Stimulated activated CD8-positive, alpha-beta memory T cell treated with anti-CD3 and anti-CD28 coated beads, Interleukin-15, amount 100 ng/mL, for 1 hour (primary cell): ENCODE results near the gene CCL3.
"Not testable (repeated sequence)": the region's sequence is repeated elsewhere in the genome, so short reads cannot be mapped to it uniquely, and the experiment has no call there.

Experiments
- DNase-seq: peaks from one replicate; pipeline ENCODE4 v3.0.0-alpha.2; 2020; ENCODE audit warnings: low read depth

The CCL3 gene

DNA sequence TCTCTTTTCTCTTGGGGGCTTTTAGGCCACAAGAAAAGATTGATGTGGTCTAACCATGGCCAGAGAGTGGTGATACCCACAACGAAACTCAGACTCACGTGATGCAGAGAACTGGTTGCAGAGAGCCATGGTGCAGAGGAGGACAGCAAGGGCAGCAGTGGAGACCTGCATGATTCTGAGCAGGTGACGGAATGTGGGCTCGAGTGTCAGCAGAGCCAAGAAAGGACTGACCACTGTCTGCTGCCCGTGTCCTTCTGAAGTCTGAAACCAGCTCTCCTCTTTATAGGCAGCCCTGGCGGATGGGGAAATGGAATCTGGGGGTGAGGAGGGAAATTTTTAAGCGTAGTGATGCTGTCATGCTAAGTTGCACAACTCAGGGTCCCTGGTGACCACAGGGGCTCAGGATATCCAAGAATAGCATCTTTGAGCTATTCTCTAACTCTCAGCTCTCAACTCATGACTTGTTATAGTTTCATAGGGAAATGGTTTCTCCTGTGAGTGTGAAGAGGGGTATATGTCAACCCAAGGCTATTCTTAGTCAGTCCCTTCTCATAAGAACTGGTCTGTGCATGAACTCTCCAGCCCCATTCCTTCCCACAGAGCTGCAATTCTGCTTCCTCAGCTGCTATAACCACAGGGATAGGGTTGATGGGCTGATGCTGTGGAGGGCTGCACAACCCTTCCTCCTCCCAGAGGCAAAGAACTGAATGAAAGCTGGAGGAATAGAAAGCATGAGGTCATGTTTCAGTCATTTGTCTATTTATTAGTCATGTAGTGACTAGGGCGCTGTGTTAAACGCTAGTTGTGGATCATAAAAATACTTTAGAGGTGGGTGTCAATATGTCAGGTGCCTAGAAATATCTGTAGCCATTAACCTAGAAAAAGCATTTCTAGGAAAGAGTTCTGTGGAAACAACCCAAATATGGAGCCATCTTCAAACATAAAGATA, at the start of gene CCL3:
CCL3 (minus strand) TSS at position 256 of the 949 bp plus-strand sequence; CDS start at position 171, 85 bp downstream.
- no peak for DNase-seq

DNA sequence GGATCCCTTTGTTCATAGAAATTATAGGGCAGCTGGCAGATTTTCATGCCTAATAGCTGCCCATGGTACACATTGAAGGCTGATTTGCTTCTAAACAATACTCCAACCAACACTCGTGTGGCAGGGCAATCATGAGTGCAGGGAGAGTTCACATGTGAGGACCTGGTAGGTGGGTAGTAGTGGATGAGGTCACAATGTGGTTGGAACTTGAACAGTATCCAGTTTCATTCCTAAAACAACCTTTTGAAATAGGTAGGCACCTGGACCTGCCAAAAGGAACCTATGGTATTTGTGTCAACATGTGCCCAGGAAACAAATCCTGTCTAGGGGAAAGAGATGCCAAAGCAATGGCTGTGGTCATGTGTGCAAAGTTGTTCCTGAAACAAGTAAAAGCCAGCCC, 46.5 kb upstream of the CCL3 start:
- no peak for DNase-seq

GRCh38 chr17:36136036-36136435, 46.1 kb upstream of the CCL3 start:
- DNase-seq: no peak

DNA sequence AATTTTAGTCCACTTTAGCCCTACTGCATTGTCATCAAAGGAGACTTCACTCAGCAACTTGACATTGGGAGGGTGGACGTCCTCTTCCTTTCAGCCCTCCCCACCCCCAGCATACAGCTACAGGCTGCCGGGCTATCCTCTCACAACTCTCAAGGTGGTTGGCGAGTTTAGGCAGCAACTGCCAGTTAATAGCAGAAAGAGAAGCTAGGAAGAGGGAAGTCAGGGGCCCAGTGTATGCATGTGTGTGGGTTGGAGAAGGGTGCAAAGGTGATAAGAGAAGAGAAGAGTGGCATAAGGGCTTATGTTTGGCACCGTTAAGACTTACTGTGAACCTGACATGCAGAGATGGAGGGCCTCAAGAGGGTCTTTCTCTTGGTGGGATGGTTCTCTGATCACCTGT, 45.5 kb upstream of the CCL3 start:
- no peak for DNase-seq

DNA sequence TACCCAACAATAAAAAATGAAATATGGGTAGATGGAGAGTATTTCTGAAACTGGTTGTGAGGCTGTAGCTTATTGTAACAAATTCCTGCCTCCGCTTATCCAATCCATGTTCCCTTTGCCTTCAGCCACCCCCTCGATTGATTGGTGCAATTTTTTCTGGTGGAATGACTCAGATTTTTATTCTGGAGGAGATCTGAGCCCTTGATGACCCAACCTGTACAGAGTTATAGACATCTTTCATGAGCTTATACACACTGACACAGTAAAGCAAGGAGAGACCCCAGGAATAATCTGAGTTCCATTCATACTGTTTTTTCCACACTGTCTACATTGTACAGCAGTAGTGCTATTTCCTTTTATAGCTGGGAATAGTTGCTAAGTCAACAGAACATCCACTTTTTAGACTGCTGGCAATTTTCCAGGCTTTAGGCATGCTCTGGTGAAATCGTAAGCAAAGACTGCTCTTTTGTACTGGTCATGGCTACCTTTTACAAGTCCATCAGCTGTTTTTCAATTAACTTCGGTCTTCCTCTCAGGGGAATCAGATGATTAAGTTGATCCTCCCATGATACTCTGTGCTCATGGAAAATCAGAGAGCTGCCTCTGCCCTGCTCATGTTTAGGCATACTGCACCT, 43.8 kb upstream of the CCL3 start:
- no peak for DNase-seq

- no peak for DNase-seq
Observed at GRCh38 chr17:36132421-36132831, 42.5 kb upstream of the CCL3 start.

- no peak for DNase-seq
Observed at GRCh38 chr17:36131931-36132330, 42.0 kb upstream of the CCL3 start.

DNA sequence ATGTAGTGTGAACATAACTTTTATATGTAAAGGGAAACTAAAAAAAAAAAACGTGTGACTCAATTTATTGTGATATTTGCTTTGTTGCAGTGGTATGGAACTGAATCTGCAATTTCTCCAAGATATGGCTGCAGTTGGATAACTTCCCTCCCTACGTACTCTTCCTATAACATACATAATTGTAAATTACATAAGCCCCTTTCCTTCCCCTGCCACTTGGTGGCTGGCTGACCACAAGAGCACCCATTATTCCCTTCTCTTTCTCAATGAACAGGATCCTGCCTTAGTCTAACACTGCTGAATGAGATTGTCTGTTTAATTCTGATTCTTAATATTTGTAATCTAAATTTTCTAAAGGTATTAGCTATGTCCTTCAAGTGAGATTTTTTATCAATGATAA, 41.5 kb upstream of the CCL3 start:
- DNase-seq: no peak

DNA sequence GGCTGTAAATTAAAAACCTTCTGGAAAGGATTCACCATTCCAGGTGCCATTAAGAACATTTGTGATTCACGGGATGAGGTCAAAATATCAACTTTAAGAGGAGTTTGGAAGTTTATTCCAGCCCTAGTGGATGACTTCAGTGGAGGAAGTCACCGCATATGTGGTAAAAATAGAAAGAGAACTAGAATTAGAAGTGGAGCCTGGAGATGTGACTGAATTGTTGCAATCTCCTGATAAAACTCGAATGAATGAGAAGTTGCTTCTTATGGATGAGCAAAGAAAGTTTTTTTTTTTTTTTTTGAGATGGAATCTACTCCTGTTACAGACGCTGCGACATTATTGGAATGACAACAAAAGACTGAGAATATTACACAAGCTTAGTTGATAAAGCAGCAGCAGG, 40.4 kb upstream of the CCL3 start:
- no peak for DNase-seq

- DNase-seq: no peak
Observed at GRCh38 chr17:36129616-36130015, 39.7 kb upstream of the CCL3 start.

- DNase-seq: no peak
Observed at GRCh38 chr17:36128411-36128978, 38.6 kb upstream of the CCL3 start.

- DNase-seq: no peak
Observed at GRCh38 chr17:36127911-36128310, 38.0 kb upstream of the CCL3 start.

DNA sequence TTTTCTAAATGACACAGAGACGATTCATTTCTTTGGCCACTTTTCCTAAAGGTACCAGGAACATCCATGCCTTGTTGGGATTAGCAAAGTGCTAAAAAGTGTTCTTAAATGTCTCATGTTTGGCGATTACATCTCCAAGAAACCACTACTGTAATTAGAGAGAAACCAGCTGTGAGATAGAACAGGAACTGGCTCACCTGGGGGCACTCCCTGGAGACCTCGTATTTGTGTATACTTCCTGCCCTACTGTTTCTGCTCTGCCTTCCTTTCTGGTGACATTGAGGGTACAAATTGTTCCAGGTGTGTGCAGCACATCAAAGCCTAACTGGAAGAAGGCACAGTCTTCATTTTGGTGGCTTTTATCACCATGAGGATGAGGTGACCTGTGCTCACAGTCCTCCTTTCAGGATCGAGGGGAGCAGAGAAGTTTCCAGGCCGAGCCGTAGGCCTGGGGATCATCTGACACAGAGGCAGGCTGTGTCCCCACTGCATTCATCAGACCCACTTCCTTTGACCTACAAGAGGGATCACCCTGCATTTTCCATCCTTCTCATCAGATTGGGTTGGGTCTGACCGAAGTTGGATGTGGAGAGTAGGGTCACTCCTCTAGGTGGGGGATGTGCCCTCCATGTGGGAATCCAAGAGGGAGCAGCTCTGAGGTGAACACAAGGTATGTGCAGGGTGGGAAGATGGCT, 37.4 kb upstream of the CCL3 start:
- no peak for DNase-seq

GRCh38 chr17:36124879-36125824, 35.2 kb upstream of the CCL3 start:
- DNase-seq: no peak

- no peak for DNase-seq
Observed at GRCh38 chr17:36123431-36123830, 33.5 kb upstream of the CCL3 start.

DNA sequence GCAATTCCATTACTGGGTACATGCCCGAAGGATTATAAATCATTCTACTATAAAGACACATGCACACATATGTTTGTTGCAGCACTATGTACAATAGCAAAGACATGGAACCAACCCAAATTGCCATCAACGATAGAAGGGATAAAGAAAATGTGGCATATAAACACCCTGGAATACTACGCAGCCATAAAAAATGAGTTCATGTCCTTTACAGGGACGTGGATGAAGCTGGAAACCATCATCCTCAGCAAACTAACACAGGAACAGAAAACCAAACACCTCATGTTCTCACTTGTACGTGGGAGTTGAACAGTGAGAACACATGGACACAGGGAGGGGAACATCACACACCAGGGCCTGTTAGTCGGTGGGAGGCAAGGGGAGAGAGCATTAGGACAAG, 31.2 kb upstream of the CCL3 start:
- not testable (repeated sequence) for DNase-seq

DNA sequence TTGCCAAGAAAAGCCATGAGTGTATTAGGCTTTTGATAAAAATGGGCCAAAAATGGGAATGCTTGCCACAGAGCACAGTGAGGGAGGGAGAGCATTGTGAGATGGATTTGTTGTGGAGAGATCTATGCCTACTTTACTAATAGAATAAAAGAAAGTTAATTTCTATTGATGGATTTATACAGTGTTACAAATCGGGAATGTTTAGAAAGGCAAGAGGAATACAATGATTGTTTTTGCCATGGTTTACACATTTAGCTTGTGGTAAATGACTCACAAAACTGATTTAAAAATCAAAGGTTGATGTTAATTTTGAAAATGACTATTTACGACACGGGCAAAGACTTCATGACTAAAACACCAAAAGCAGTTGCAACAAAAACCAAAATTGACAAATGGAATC, 30.3 kb upstream of the CCL3 start:
- no peak for DNase-seq

GRCh38 chr17:36118477-36119353, 28.8 kb upstream of the CCL3 start:
- DNase-seq: no peak

DNA sequence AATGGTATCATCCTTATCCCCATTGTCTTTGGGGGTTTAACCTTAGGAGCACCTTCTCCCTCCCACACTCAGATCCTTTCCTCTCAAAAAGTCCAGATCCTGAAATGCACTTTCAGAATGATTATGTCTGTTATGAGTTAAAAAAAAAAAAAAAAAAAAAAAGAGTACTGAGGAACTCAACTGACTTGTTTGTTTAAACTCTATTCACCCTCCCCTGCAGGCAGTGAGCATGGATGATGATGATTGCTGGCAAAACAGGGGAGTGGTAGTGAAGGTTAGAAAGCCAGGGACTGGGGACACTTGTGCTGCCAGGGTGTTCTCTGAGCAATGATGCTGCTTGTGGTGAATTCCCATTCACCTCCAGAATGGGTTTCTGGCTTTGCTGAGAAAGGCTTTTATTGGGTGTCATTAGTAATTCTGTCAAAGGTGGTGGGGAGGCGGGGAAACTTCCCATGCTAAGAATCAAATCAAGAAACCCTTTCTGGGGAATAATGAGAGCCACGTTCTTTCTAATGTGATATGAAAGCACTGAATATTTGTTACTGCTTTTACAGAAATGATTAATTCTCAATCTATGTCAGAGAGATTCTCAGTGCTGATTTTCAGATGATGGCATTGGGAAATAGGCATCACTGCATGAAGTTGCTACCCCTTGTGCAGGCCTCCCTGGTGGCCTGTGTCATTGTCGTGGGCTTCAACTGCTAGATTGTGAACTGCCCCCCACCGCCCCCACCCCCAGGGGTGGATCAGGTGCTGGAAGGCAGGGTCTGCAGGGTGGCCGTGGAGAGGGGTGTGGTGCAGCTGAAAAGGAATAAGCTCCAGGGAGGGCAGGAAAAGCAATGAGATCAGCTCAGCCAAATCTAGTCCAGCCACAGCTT, 27.8 kb upstream of the CCL3 start:
- DNase-seq: no peak
